Endothelial cell of umbilical vein (primary cell): ENCODE results near the gene MGAT5B. TPM values are rescaled to one million over a fixed set of nuclear protein-coding genes. Genes with fewer than 3 reads are reported as not detected.

Source experiments
- BruUV-seq: library from RNA; stranded (reverse); fragments of 400-500 nt; replicated peaks from 2 replicates; lab custom pipeline; 2021; lab: Mats Ljungman, UMichigan
- CTCF ChIA-PET: fragments of 300-600, 350-600 bp; sonication (Branson Sonifier 250); formaldehyde crosslinking; loops from one replicate; lab custom pipeline; 2021; ENCODE audit warnings: antibody characterized with exemption, inconsistent platforms; lab: Charles Lee
- POLR2A ChIA-PET: fragments of 300-600, 350-600 bp; sonication (Branson Sonifier 250); formaldehyde crosslinking; loops from one replicate; lab custom pipeline; 2021; ENCODE audit warnings: antibody characterized with exemption, inconsistent platforms; lab: Charles Lee
- DNase-seq: peaks from one replicate; pipeline ENCODE4 v3.0.0-alpha.2; 2011; ENCODE audit warnings: low read depth, low spot score
- FAIRE-seq: peaks from 2 replicates; lab custom pipeline; 2011; peaks lifted over from hg19 to GRCh38; lab: Jason Lieb, UNC
- H2AFZ ChIP-seq: 2 replicates; pipeline ENCODE4 v1.6.0; 2012; ENCODE audit warnings: low read depth, low read length, control low read depth, inconsistent platforms
- H3K27ac ChIP-seq: 2 replicates; pipeline ENCODE4 v1.5.1; 2011; ENCODE audit warnings: low read depth, mild to moderate bottlenecking, control low read depth, low read length, moderate library complexity; ENCODE audit not compliant: insufficient read depth
- H3K27me3 ChIP-seq, 2 experiments: 2 replicates each; pipeline versions ENCODE4 v1.6.0 to v1.6.1; 2011; ENCODE audit warnings: low read length in 2 of 2, mixed read lengths in 1 of 2; ENCODE audit not compliant: control insufficient read depth in 2 of 2, insufficient read depth in 2 of 2
- H3K36me3 ChIP-seq, 2 experiments: 2 replicates in 1 of 2; 3 replicates in 1 of 2; pipeline ENCODE4 v1.5.1; 2011; ENCODE audit warnings: low read length in 2 of 2, mild to moderate bottlenecking in 1 of 2, moderate library complexity in 1 of 2; ENCODE audit not compliant: control insufficient read depth in 2 of 2, insufficient read depth in 2 of 2; ENCODE audit errors: extremely low read depth in 1 of 2
- H3K4me1 ChIP-seq: 3 replicates; pipeline ENCODE4 v1.5.1; 2011; ENCODE audit warnings: mild to moderate bottlenecking, low read length; ENCODE audit not compliant: control insufficient read depth, insufficient read depth; ENCODE audit errors: extremely low read depth
- H3K4me2 ChIP-seq: 2 replicates; pipeline ENCODE4 v1.6.1; 2011; ENCODE audit warnings: low read length, control low read depth, mixed read lengths; ENCODE audit not compliant: insufficient read depth
- H3K4me3 ChIP-seq, 3 experiments: fragments of 200-600 bp in 1 of 3; sonication (generic), shearing (Covaris generic) in 1 of 3; replicated peaks in 1 of 3; 2 replicates each; pipeline ENCODE4 v1.5.1; 2011 to 2016; ENCODE audit warnings: control low read depth in 3 of 3, low read length in 3 of 3, mild to moderate bottlenecking in 2 of 3, inconsistent platforms in 1 of 3, low read depth in 1 of 3, moderate library complexity in 1 of 3; ENCODE audit not compliant: insufficient read depth in 1 of 3
- H3K79me2 ChIP-seq: 2 replicates; pipeline ENCODE4 v1.6.0; 2012; ENCODE audit warnings: low read length, inconsistent platforms; ENCODE audit not compliant: control insufficient read depth, insufficient read depth
- H3K9ac ChIP-seq: replicated peaks from 2 replicates; pipeline ENCODE3; 2011; ENCODE audit warnings: low read length, control low read depth; ENCODE audit not compliant: insufficient read depth; ENCODE audit errors: extremely low read depth
- H3K9me1 ChIP-seq: replicated peaks from 3 replicates; pipeline ENCODE4 v1.6.0; 2011; ENCODE audit warnings: mild to moderate bottlenecking, low read length; ENCODE audit not compliant: control insufficient read depth, insufficient read depth; ENCODE audit errors: extremely low read depth
- H3K9me3 ChIP-seq: replicated peaks from 2 replicates; pipeline ENCODE4 v1.5.1; 2012; ENCODE audit warnings: low read length, inconsistent platforms; ENCODE audit not compliant: control insufficient read depth, insufficient read depth
- H4K20me1 ChIP-seq: replicated peaks from 2 replicates; pipeline ENCODE3; 2011; ENCODE audit warnings: mild to moderate bottlenecking, low read length; ENCODE audit not compliant: control insufficient read depth, insufficient read depth; ENCODE audit errors: extremely low read depth
- CTCF ChIP-seq, 2 donors: IDR thresholded peaks; 1 replicate in 1 of 2; 2 replicates in 1 of 2; pipeline ENCODE4 v1.5.1; 2011; ENCODE audit warnings: low read length in 2 of 2, mild to moderate bottlenecking in 2 of 2, moderate library complexity in 2 of 2, control low read depth in 1 of 2, inconsistent platforms in 1 of 2, low read depth in 1 of 2; ENCODE audit not compliant: insufficient read depth in 1 of 2; ENCODE audit errors: extremely low read depth in 1 of 2
- EZH2 ChIP-seq: IDR thresholded peaks from 2 replicates; pipeline ENCODE4 v1.6.1; 2012; ENCODE audit warnings: borderline replicate concordance, low read depth, mild to moderate bottlenecking, moderate library complexity, low read length, inconsistent platforms; ENCODE audit not compliant: severe bottlenecking
- FOS ChIP-seq: IDR thresholded peaks from 2 replicates; pipeline ENCODE4 v1.6.1; 2011; ENCODE audit warnings: mild to moderate bottlenecking, low read length, moderate library complexity, borderline replicate concordance; ENCODE audit not compliant: insufficient read depth
- GATA2 ChIP-seq: IDR thresholded peaks from 2 replicates; pipeline ENCODE4 v1.7.0; 2011; ENCODE audit warnings: low read depth, mild to moderate bottlenecking, moderate library complexity, mixed read lengths, low read length; ENCODE audit not compliant: insufficient read length, insufficient read depth
- JUN ChIP-seq: IDR thresholded peaks from 2 replicates; pipeline ENCODE4 v1.6.1; 2011; ENCODE audit warnings: borderline replicate concordance, low read depth; ENCODE audit not compliant: insufficient read length, insufficient read depth
- MAX ChIP-seq: IDR thresholded peaks from 2 replicates; pipeline ENCODE4 v1.6.1; 2011; ENCODE audit not compliant: insufficient read depth, insufficient read length
- MYC ChIP-seq: IDR thresholded peaks from one replicate; pipeline ENCODE4 v1.6.1; 2011; ENCODE audit warnings: mild to moderate bottlenecking, low read depth, low read length
- POLR2A ChIP-seq: IDR thresholded peaks from 2 replicates; pipeline ENCODE4 v1.6.1; 2012; ENCODE audit warnings: low read depth, mild to moderate bottlenecking, control low read depth, low read length
- POLR2AphosphoS5 ChIP-seq: IDR thresholded peaks from 2 replicates; pipeline ENCODE4 v1.6.1; 2012; ENCODE audit warnings: low read depth, mild to moderate bottlenecking, control low read depth, low read length, moderate library complexity; ENCODE audit not compliant: insufficient read depth
- dilution Hi-C: fragments of 300-500 bp; cut with MboI; formaldehyde crosslinking; loops from one replicate; pipeline ENCODE4 v1.15.0; 2019; ENCODE audit warnings: low sequenced_read_pairs; ENCODE audit not compliant: extremely low pct_ligation_motif_present
- intact Hi-C: fragments of 100-400 bp; cut with micrococcal nuclease; formaldehyde crosslinking; loops from one replicate; pipeline ENCODE4 v1.10.0; 2022
- polyA plus RNA-seq, 4 experiments: library from polyadenylated mRNA; depleted of rRNA in 3 of 4; stranded (reverse) in 3 of 4; unstranded in 1 of 4; fragments of >200 nt; gene quantifications; 2 replicates each; pipeline versions ENCODE4 v1.2.1 to v1.2.3, GENCODE V29; 2011 to 2012; ENCODE audit warnings: missing spikeins in 1 of 4
- total RNA-seq: library from RNA; stranded (reverse); gene quantifications from 2 replicates; pipeline ENCODE4 v1.2.3, GENCODE V29; 2021

The MGAT5B gene
- total and polyA plus RNA-seq, 2 donors (not counting 3 experiments of a cell fraction or from before 2014, with no cell fraction given), result 1.7 to 2.1 TPM

DNA sequence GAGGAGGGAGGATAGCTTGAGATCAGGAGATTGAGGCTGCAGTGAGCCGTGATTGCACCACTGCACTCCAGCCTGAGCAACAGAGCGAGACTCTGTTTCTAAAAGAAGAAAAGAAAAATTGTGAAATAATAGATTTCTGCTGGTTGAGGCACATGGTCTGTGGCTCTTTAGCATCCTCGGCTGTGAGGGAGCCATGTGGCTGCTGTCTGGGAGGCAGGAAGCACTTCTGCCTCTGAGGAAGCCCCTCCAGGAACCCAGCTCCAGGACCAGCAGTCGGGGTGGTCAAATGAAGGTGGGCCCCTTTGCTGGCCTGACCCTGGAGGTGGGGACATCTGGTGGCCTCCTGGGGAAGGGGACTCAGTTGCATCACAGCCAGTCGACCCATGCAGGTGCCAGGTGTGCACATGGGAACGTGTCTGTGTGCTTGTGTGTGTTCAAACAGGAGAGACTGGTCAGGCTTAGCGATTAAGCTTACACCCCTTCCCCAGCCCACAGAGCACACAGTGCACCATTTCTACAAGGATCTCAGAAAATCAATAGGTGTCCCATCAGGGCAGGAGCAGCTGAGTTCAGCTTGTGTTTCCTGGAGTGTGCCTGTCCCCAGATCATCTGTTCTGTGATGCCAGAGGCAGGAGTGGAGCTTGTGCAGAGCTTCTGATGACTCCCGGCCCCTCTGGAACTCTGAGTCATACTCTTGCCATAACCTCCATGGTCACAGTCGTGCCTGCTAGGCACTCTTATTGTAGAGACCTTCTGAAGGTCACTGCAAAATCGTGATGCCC lies 24.3 kb upstream of the MGAT5B start:
- no peak for FAIRE-seq
- CTCF ChIA-PET, result interaction anchor here (0.9 kb wide), 1 partner anchor 212 kb away, joined by 4 read pairs; no protein-coding TSS in a partner anchor

More for the DNA sequence above, 24.3 kb upstream of the MGAT5B start:
- no peaks in the 10 kb centered on the region for H4K20me1 ChIP-seq
- H3K4me2 ChIP-seq, result no peak overlapping the region
- no TSS peak for BruUV-seq
- H2AFZ ChIP-seq, result no peak overlapping the region
- no peak overlapping the region for H3K27ac ChIP-seq
- H3K4me1 ChIP-seq, result no peaks in the 10 kb centered on the region
- H3K4me3 ChIP-seq, result no peak overlapping the region
- H3K9me3 ChIP-seq, result no peaks in the 10 kb centered on the region
- POLR2A ChIA-PET, result no interaction called here
- dilution Hi-C loops (no loop called here), intact Hi-C loops (no loop called here)
- no peak overlapping the region for H3K9ac ChIP-seq
- no peaks in the 10 kb centered on the region for H3K9me1 ChIP-seq
- no peaks in the 10 kb centered on the region for H3K79me2 ChIP-seq
- peaks cover 17 to 20% of the 10 kb centered on the region in 2 experiments for H3K27me3 ChIP-seq
- TF ChIP-seq EZH2 (no peak), POLR2A (no peak), POLR2AphosphoS5 (no peak), FOS (no peak), MAX (no peak), CTCF (IDR thresholded peaks at IDR 0.05; ENCODE audit: extremely low read depth in 1 of 2, insufficient read depth in 1 of 2, low read depth in 1 of 2, low read length in 2 of 2) (no peak), JUN (no peak), MYC (no peak), GATA2 (no peak)
- H3K36me3 ChIP-seq, result no peaks in the 10 kb centered on the region
- no peak for DNase-seq
